Adrenal gland (tissue), 12 donors: ENCODE data around the gene CCDC78. TPM values are rescaled to one million over a fixed set of nuclear protein-coding genes. Genes with fewer than 3 reads are reported as not detected.
"Not testable (repeated sequence)": the region's sequence is repeated elsewhere in the genome, so short reads cannot be mapped to it uniquely, and the experiment has no call there.

Source experiments
- DNase-seq, 7 donors: peaks; one replicate each; pipeline ENCODE4 v3.0.0-alpha.2; 2019 to 2020
- H3K27ac ChIP-seq, 5 donors: fragments of 200-600 bp; sonication (generic) in 4 of 5; 1 replicate in 3 of 5; 2 replicates in 2 of 5; pipeline versions ENCODE4 v1.5.1 to v1.8.0; 2016 to 2020; ENCODE audit warnings: mild to moderate bottlenecking in 1 of 5
- H3K27me3 ChIP-seq: fragments of 200-600 bp; 2 replicates; pipeline ENCODE4 v1.8.0; 2021
- H3K36me3 ChIP-seq, 2 donors: fragments of 200-600 bp; replicated peaks in 1 of 2; 1 replicate in 1 of 2; 2 replicates in 1 of 2; pipeline versions ENCODE4 v1.5.1 to v1.8.0; 2018 to 2022
- H3K4me1 ChIP-seq, 2 donors: fragments of 200-600 bp; replicated peaks in 1 of 2; 1 replicate in 1 of 2; 2 replicates in 1 of 2; pipeline versions ENCODE4 v1.5.1 to v1.8.0; 2018 to 2021
- H3K4me3 ChIP-seq, 4 donors: fragments of 200-600 bp; sonication (generic) in 3 of 4; one replicate each; pipeline ENCODE4 v1.5.1; 2016 to 2018
- H3K9me3 ChIP-seq, 3 donors: fragments of 200-600 bp; sonication (generic) in 1 of 3; replicated peaks in 1 of 3; 1 replicate in 2 of 3; 2 replicates in 1 of 3; pipeline versions ENCODE4 v1.5.1 to v1.8.0; 2016 to 2021
- POLR2A ChIP-seq, 2 donors: fragments of 450-650 bp; IDR thresholded peaks; one replicate each; pipeline ENCODE4 v1.6.1; 2017; ENCODE audit warnings: antibody characterized with exemption in 2 of 2, mild to moderate bottlenecking in 2 of 2, moderate library complexity in 1 of 2
- WGBS, 4 donors: extraction: QIAGEN DNeasy Blood & Tissue Kit in 2 of 4; methylation state at CpG; one replicate each; pipeline versions ENCODE4 v1.1.5 to v1.1.7; 2013 to 2017; 5-methylcytosine and 5-hydroxymethylcytosine counted together
- intact Hi-C, 2 donors: fragments of 100-400 bp; cut with DNase I; formaldehyde crosslinking; loops; one replicate each; pipeline versions ENCODE4 v1.14.1 to v1.15.0; 2022 to 2023
- polyA plus RNA-seq, 3 donors: library from polyadenylated mRNA; stranded (reverse); fragments of 200-250 nt in 2 of 3; fragments of 350-450 nt in 1 of 3; fragmentation: Illumina TruSeq in 1 of 3; extraction: RNeasy Lipid Tissue Mini Kit (QIAGEN cat#74804) in 1 of 3; gene quantifications; one replicate each; pipeline ENCODE4 v1.2.3, GENCODE V29; 2013 to 2014
- total RNA-seq, 9 donors: library from RNA; depleted of rRNA in 4 of 9; stranded (reverse); fragments of >200 nt in 4 of 9; fragments of 120-200 nt in 1 of 9; fragmentation: NEBNext Ultra II Directional in 1 of 9; extraction: Animal tissue kit (Norgen Biotek cat#: 25700) in 1 of 9; gene quantifications; one replicate each; pipeline versions ENCODE4 v1.1.0 to v1.2.4, GENCODE V29; 2013 to 2023
- TF ChIP-seq, protein P1 (sequence below), 6 experiments: fragments of 450-650 bp in 4 of 6; fragments of 200-600 bp in 2 of 6; sonication (generic) in 1 of 6; IDR thresholded peaks; 1 replicate in 5 of 6; 2 replicates in 1 of 6; pipeline versions ENCODE4 v1.5.1 to v1.8.0; 2016 to 2021; ENCODE audit warnings: antibody characterized with exemption in 6 of 6, mild to moderate bottlenecking in 2 of 6, moderate library complexity in 1 of 6
- donor health status: healthy with polysubstance abuse.
- donor health status: Bipolar disorder and iron deficiency.
- donor health status: DM: yes; HTN: yes; CAD: no.
- donor health status: DM: no; HTN: no; CAD: no.
- donor health status: DM: no; HTN: no; CAD: no.
- donor health status: DM: yes; HTN: yes; CAD: no.

CCDC78 gene
- total and polyA plus RNA-seq, 12 donors, result 0.17 to 49.9 (median 0.85) TPM; not detected in 2

DNA sequence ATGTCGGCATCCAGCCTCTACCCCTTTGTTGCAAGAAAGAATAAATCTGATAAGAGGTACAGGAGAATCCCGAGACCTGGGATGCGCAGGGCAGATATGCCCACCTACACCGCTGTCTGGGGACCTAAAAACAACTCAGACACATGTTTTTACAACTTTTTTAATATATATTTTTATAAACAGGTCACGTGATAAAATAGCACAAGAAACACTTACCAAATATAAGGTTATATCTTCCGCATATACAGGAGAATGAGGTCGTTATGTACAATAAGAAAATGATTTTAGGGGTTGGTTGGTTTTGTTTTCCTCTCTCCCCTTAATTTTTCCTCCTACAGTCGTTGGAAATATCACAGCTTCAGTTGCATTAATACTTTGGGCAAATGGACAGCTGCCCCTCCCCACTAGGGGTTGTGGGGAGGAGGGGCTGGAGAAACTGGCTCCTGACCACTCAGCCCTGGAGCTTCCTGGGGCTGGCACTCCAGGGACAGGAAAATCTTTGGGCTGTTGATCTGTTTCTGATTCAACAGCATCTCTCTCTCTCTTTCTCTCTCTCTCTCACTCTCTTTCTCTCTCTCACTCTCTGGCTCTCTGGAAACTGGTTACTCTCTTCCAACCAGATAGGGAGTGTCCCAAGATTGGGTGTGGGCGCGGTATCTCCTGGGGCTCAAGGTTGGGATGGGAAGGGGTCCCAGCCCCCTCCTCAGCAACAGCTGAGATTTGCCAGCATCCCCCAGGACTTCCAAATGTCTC is 33.7 kb downstream of the CCDC78 start:
- no peak overlapping the region for H3K4me3 ChIP-seq
- no peak for DNase-seq
- no peak for TF ChIP-seq POLR2A (IDR thresholded peaks at IDR 0.05)
- TF ChIP-seq, protein P1, sequence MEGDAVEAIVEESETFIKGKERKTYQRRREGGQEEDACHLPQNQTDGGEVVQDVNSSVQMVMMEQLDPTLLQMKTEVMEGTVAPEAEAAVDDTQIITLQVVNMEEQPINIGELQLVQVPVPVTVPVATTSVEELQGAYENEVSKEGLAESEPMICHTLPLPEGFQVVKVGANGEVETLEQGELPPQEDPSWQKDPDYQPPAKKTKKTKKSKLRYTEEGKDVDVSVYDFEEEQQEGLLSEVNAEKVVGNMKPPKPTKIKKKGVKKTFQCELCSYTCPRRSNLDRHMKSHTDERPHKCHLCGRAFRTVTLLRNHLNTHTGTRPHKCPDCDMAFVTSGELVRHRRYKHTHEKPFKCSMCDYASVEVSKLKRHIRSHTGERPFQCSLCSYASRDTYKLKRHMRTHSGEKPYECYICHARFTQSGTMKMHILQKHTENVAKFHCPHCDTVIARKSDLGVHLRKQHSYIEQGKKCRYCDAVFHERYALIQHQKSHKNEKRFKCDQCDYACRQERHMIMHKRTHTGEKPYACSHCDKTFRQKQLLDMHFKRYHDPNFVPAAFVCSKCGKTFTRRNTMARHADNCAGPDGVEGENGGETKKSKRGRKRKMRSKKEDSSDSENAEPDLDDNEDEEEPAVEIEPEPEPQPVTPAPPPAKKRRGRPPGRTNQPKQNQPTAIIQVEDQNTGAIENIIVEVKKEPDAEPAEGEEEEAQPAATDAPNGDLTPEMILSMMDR (IDR thresholded peaks at IDR 0.05), result no peak
- peaks cover 22% of the 10 kb centered on the region for H3K27me3 ChIP-seq
- H3K9me3 ChIP-seq, result no peaks in the 10 kb centered on the region
- intact Hi-C loops, result no loop called here
- H3K4me1 ChIP-seq, result peaks cover 0 to 21% of the 10 kb centered on the region in 2 donors
- H3K27ac ChIP-seq, result no peak overlapping the region
- H3K36me3 ChIP-seq, result peaks cover 0 to 4% of the 10 kb centered on the region in 2 donors
- WGBS, 4 donors, result 60 to 70% (median 66%) methylated on average over 10 of the region's 10 CpGs

DNA sequence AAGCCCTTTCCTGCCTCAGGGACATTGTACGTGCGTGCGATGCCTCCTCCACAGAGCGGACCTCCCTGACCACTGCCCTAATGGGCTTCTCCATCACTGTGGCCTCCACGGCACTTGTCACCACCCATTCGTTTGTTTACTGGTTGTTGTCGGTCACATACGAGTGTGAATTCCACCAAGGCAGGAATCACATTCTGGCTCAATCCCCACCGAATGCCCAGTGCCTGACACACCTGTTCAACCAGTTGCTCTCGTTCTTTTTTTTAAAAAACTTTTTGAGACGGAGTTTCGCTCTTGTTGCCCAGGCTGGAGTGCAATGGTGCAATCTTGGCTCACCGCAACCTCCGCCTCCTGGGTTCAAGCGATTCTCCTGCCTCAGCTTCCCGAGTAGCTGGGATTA is 35.0 kb downstream of the CCDC78 start:
- 83 to 87% (median 85%) methylated on average over 16 of the region's 16 CpGs for WGBS, 4 donors
- H3K4me3 ChIP-seq, intact Hi-C loops, H3K27ac ChIP-seq, DNase-seq, H3K9me3 ChIP-seq: not testable (repeated sequence)
- Histone ChIP-seq H3K4me1 (peaks cover 0 to 21% of the 10 kb centered on the region in 2 donors), H3K27me3 (peaks cover 22% of the 10 kb centered on the region), H3K36me3 (peaks cover 0 to 17% of the 10 kb centered on the region in 2 donors)

DNA sequence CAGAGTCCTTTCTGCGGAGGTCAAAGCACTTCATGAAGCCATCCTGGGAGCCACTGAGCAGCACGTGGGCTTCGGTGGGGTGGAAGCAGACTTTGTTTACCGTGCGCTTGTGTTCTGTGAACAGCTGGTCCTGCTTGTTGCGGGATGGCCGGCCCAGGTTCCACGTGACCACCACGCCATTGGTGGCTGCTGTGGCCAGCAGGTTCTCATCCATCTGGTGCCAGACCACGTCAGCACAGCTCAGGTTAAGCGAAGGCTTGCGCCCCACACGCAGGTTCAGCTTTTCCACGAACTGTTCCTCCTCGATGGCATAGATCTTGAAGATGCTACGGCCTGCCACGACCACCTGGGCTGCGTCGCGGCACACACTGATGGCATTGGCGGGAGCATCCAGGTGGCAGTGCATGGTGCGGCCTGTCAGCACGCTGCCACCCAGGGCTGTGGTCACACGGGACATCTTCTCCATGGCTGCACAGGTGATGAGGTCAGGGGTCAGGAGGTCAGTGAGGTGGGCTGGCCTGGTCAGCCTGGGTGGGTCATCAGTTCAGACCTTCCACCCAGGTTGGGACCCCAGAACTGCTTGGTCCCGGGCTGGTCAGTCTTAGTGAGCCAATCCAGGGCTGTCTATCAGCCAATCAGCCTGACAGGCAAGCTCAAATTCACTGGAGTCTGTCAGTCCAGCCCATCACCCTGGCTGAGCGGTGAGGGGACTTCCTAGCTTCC is 36.9 kb downstream of the CCDC78 start:
- intact Hi-C loops, result no loop called here
- Histone ChIP-seq H3K4me3 (peak overlapping the region in 3 of 4 donors; percentile 58 to 94 (median 81)), H3K4me1 (peaks cover 5 to 25% of the 10 kb centered on the region in 2 donors), H3K27ac (peak overlapping the region in 3 of 5 donors; percentile 65 to 88 (median 74)), H3K27me3 (peaks cover 12% of the 10 kb centered on the region), H3K36me3 (peaks cover 0 to 17% of the 10 kb centered on the region in 2 donors), H3K9me3 (no peaks in the 10 kb centered on the region)
- 79 to 90% (median 81%) methylated on average over 7 to 26 of the region's 26 CpGs for WGBS, 4 donors
- TF ChIP-seq, protein P1 (IDR thresholded peaks at IDR 0.05), result no peak
- TF ChIP-seq POLR2A (IDR thresholded peaks at IDR 0.05), result no peak
- DNase-seq, result no peak

DNA sequence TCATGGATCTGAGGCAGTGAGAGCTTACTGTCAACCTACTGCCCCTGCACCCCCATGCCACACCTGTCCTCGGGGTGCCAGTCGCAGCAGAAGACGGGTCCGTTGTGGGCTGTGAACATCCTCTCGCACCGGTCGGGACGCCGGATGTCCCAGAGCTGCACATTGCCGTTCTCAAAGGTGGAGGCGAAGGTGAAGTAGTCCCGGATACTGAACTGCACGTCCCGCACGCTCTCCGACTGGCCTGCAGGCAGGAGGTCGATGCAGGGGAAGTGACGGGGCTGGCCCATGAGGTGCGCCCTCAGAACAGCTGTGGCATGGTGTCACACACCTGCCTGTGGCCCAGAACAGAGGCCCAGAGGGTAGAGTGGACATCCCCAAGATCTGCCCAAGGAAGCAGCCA is 38.7 kb downstream of the CCDC78 start:
- Histone ChIP-seq H3K27ac (no peak overlapping the region), H3K9me3 (no peaks in the 10 kb centered on the region), H3K4me1 (peaks cover 17 to 38% of the 10 kb centered on the region in 2 donors), H3K4me3 (no peak overlapping the region), H3K27me3 (no peaks in the 10 kb centered on the region), H3K36me3 (peaks cover 0 to 24% of the 10 kb centered on the region in 2 donors)
- no peak for DNase-seq
- intact Hi-C loops, result no loop called here
- TF ChIP-seq, protein P1 (IDR thresholded peaks at IDR 0.05), result no peak
- no peak for TF ChIP-seq POLR2A (IDR thresholded peaks at IDR 0.05)
- WGBS, 4 donors, result 87 to 93% (median 90%) methylated on average over 10 to 19 of the region's 19 CpGs
